NCI-H2196 (cell line): Measurements from ENCODE around the gene TACR1.
"Not testable (repeated sequence)": the region's sequence is repeated elsewhere in the genome, so short reads cannot be mapped to it uniquely, and the experiment has no call there.

Experiments
- DNase-seq: peaks from one replicate; lab custom pipeline; 2025; ENCODE audit not compliant: unreplicated experiment; lab: John Stamatoyannopoulos, UW

Gene TACR1

GRCh38 chr2:75195076-75195691 lies 4.1 kb downstream of the TACR1 start:
- DNase-seq: no peak

- no peak for DNase-seq
Measured at GRCh38 chr2:75194184-75194868, 5.0 kb downstream of the TACR1 start.

- DNase-seq: no peak
Measured at GRCh38 chr2:75192496-75192895, 6.8 kb downstream of the TACR1 start.

GRCh38 chr2:75190271-75190990 lies 8.9 kb downstream of the TACR1 start:
- no peak for DNase-seq

GRCh38 chr2:75186821-75187220 lies 12.5 kb downstream of the TACR1 start:
- peak; percentile 2 for DNase-seq

- DNase-seq: no peak
Measured at GRCh38 chr2:75182606-75183005, 16.7 kb downstream of the TACR1 start.

GRCh38 chr2:75180476-75180875 lies 18.8 kb downstream of the TACR1 start:
- no peak for DNase-seq

- DNase-seq: no peak
Measured at GRCh38 chr2:75177427-75177826, 21.9 kb downstream of the TACR1 start.

GRCh38 chr2:75175456-75175855 lies 23.9 kb downstream of the TACR1 start:
- no peak for DNase-seq

- DNase-seq: no peak
Measured at GRCh38 chr2:75174981-75175380, 24.3 kb downstream of the TACR1 start.

- no peak for DNase-seq
Measured at GRCh38 chr2:75174519-75174918, 24.8 kb downstream of the TACR1 start.

GRCh38 chr2:75173740-75174139 lies 25.6 kb downstream of the TACR1 start:
- DNase-seq: no peak

- not testable (repeated sequence) for DNase-seq
Measured at GRCh38 chr2:75171423-75171822, 27.9 kb downstream of the TACR1 start.

- no peak for DNase-seq
Measured at GRCh38 chr2:75170889-75171288, 28.4 kb downstream of the TACR1 start.

GRCh38 chr2:75168186-75168585 lies 31.1 kb downstream of the TACR1 start:
- no peak for DNase-seq

GRCh38 chr2:75166491-75166890 lies 32.8 kb downstream of the TACR1 start:
- no peak for DNase-seq

- DNase-seq: no peak
Measured at GRCh38 chr2:75162897-75163296, 36.4 kb downstream of the TACR1 start.

- DNase-seq: no peak
Measured at GRCh38 chr2:75162259-75162658, 37.1 kb downstream of the TACR1 start.

GRCh38 chr2:75157435-75157834 lies 41.9 kb downstream of the TACR1 start:
- DNase-seq: no peak

- no peak for DNase-seq
Measured at GRCh38 chr2:75155115-75155514, 44.2 kb downstream of the TACR1 start.

GRCh38 chr2:75153221-75153620 lies 46.1 kb downstream of the TACR1 start:
- no peak for DNase-seq

- DNase-seq: not testable (repeated sequence)
Measured at GRCh38 chr2:75152243-75152642, 47.1 kb downstream of the TACR1 start.
